ENCODE measurements around the gene DGKI.

GRCh38 chr7:137628216-137628615 lies 218.6 kb downstream of the DGKI start:
- no peak for TF ChIP-seq CTCF (IDR thresholded peaks at IDR 0.05)
- no peak for TF ChIP-seq POLR2A (IDR thresholded peaks at IDR 0.05)

Data from thyroid gland (tissue), 4 donors.